ENCODE measurements around the gene GPRC5C.

The GPRC5C gene

DNA sequence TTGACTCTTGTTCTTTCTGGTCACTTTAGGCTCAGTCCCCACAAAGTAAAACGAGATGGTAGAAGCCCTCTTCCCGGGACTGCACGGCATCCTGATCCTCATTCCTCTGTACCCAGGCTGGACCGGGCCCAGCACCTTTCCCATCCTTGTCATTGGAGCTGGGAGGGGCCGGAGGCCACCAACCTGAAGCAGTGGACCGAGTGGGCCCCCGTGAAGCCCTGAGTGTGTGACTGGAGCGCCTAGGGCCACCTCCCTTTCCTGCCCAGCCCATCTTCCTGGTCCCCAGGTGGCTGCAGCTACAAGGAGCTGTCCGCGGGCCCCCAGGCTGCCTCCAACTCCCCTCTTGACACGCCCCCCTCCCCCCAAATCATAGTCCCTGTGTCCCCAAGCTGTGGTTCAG is 17.4 kb downstream of the GPRC5C start:
- TF ChIP-seq ZNF565 (CRISPR knock-in tag; conservative IDR thresholded peaks at IDR 0.05; ENCODE audit: low read depth) (no peak), RARB (CRISPR knock-in tag; IDR thresholded peaks at IDR 0.05) (no peak), ZC3H10 (CRISPR knock-in tag; IDR thresholded peaks at IDR 0.05) (no peak), GLIS3 (CRISPR knock-in tag; IDR thresholded peaks at IDR 0.05) (no peak), ARNTL (CRISPR knock-in tag; IDR thresholded peaks at IDR 0.05; ENCODE audit: borderline replicate concordance, low read depth) (no peak), PPARA (CRISPR knock-in tag; IDR thresholded peaks at IDR 0.05; ENCODE audit: borderline replicate concordance) (no peak), ZNF8 (CRISPR knock-in tag; IDR thresholded peaks at IDR 0.05) (no peak), OSR1 (CRISPR knock-in tag; IDR thresholded peaks at IDR 0.05) (no peak), ESRRG (CRISPR knock-in tag; IDR thresholded peaks at IDR 0.05) (no peak), SNAI2 (CRISPR knock-in tag; IDR thresholded peaks at IDR 0.05) (no peak), TOX (CRISPR knock-in tag; IDR thresholded peaks at IDR 0.05; ENCODE audit: borderline replicate concordance) (no peak), ZFP30 (CRISPR knock-in tag; IDR thresholded peaks at IDR 0.05) (no peak), TCF4 (CRISPR knock-in tag; IDR thresholded peaks at IDR 0.05; ENCODE audit: borderline replicate concordance) (no peak), ZNF70 (CRISPR knock-in tag; IDR thresholded peaks at IDR 0.05) (no peak), CSDC2 (CRISPR knock-in tag; IDR thresholded peaks at IDR 0.05) (no peak)
- TF ChIP-seq, protein P1, sequence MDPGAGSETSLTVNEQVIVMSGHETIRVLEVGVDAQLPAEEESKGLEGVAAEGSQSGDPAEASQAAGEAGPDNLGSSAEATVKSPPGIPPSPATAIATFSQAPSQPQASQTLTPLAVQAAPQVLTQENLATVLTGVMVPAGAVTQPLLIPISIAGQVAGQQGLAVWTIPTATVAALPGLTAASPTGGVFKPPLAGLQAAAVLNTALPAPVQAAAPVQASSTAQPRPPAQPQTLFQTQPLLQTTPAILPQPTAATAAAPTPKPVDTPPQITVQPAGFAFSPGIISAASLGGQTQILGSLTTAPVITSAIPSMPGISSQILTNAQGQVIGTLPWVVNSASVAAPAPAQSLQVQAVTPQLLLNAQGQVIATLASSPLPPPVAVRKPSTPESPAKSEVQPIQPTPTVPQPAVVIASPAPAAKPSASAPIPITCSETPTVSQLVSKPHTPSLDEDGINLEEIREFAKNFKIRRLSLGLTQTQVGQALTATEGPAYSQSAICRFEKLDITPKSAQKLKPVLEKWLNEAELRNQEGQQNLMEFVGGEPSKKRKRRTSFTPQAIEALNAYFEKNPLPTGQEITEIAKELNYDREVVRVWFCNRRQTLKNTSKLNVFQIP (CRISPR knock-in tag; IDR thresholded peaks at IDR 0.05; ENCODE audit: borderline replicate concordance, low read depth): no peak
- TF ChIP-seq, protein P2, sequence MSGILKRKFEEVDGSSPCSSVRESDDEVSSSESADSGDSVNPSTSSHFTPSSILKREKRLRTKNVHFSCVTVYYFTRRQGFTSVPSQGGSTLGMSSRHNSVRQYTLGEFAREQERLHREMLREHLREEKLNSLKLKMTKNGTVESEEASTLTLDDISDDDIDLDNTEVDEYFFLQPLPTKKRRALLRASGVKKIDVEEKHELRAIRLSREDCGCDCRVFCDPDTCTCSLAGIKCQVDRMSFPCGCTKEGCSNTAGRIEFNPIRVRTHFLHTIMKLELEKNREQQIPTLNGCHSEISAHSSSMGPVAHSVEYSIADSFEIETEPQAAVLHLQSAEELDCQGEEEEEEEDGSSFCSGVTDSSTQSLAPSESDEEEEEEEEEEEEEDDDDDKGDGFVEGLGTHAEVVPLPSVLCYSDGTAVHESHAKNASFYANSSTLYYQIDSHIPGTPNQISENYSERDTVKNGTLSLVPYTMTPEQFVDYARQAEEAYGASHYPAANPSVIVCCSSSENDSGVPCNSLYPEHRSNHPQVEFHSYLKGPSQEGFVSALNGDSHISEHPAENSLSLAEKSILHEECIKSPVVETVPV (CRISPR knock-in tag; IDR thresholded peaks at IDR 0.05): no peak
- TF ChIP-seq, protein P3, sequence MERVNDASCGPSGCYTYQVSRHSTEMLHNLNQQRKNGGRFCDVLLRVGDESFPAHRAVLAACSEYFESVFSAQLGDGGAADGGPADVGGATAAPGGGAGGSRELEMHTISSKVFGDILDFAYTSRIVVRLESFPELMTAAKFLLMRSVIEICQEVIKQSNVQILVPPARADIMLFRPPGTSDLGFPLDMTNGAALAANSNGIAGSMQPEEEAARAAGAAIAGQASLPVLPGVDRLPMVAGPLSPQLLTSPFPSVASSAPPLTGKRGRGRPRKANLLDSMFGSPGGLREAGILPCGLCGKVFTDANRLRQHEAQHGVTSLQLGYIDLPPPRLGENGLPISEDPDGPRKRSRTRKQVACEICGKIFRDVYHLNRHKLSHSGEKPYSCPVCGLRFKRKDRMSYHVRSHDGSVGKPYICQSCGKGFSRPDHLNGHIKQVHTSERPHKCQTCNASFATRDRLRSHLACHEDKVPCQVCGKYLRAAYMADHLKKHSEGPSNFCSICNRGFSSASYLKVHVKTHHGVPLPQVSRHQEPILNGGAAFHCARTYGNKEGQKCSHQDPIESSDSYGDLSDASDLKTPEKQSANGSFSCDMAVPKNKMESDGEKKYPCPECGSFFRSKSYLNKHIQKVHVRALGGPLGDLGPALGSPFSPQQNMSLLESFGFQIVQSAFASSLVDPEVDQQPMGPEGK (CRISPR knock-in tag; IDR thresholded peaks at IDR 0.05; ENCODE audit: borderline replicate concordance): no peak
- ATAC-seq: no peak

DNA sequence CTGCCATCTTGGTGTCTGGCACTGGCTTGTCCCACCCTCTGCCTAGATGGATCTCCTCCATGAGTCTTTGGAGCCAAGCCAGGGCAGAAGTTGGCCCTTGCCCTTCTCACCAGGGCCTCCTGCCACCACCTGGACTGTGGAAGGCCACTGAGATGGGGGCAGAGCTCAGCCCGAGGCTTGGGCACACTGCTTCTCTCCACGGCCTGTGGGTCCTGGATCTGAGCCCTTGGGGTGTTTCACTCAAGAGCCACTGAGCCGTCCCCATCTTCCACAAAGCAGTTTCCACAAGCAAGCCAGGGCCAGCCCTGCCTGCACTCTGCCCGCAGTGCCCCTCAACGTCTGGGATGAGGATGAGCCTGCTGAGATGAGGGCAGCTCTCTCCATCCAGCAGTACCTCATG is 17.9 kb downstream of the GPRC5C start:
- ATAC-seq: no peak
- TF ChIP-seq BACH2 (CRISPR knock-in tag; IDR thresholded peaks at IDR 0.05; ENCODE audit: borderline replicate concordance): no peak
- TF ChIP-seq, protein P1 (CRISPR knock-in tag; IDR thresholded peaks at IDR 0.05; ENCODE audit: borderline replicate concordance, low read depth): no peak
- TF ChIP-seq ZNF70 (CRISPR knock-in tag; IDR thresholded peaks at IDR 0.05): no peak
- TF ChIP-seq ESRRG (CRISPR knock-in tag; IDR thresholded peaks at IDR 0.05): no peak
- TF ChIP-seq, protein P2 (CRISPR knock-in tag; IDR thresholded peaks at IDR 0.05): no peak
- TF ChIP-seq ZFP30 (CRISPR knock-in tag; IDR thresholded peaks at IDR 0.05): no peak
- TF ChIP-seq RARB (CRISPR knock-in tag; IDR thresholded peaks at IDR 0.05): no peak
- TF ChIP-seq ZNF8 (CRISPR knock-in tag; IDR thresholded peaks at IDR 0.05): no peak
- TF ChIP-seq SNAI2 (CRISPR knock-in tag; IDR thresholded peaks at IDR 0.05): no peak
- TF ChIP-seq GLIS3 (CRISPR knock-in tag; IDR thresholded peaks at IDR 0.05): no peak
- no peak for TF ChIP-seq ZC3H10 (CRISPR knock-in tag; IDR thresholded peaks at IDR 0.05)
- no peak for TF ChIP-seq ISL1 (CRISPR knock-in tag; IDR thresholded peaks at IDR 0.05)
- TF ChIP-seq, protein P3 (CRISPR knock-in tag; IDR thresholded peaks at IDR 0.05; ENCODE audit: borderline replicate concordance): no peak
- TF ChIP-seq TCF4 (CRISPR knock-in tag; IDR thresholded peaks at IDR 0.05; ENCODE audit: borderline replicate concordance): no peak
- TF ChIP-seq, protein P4, sequence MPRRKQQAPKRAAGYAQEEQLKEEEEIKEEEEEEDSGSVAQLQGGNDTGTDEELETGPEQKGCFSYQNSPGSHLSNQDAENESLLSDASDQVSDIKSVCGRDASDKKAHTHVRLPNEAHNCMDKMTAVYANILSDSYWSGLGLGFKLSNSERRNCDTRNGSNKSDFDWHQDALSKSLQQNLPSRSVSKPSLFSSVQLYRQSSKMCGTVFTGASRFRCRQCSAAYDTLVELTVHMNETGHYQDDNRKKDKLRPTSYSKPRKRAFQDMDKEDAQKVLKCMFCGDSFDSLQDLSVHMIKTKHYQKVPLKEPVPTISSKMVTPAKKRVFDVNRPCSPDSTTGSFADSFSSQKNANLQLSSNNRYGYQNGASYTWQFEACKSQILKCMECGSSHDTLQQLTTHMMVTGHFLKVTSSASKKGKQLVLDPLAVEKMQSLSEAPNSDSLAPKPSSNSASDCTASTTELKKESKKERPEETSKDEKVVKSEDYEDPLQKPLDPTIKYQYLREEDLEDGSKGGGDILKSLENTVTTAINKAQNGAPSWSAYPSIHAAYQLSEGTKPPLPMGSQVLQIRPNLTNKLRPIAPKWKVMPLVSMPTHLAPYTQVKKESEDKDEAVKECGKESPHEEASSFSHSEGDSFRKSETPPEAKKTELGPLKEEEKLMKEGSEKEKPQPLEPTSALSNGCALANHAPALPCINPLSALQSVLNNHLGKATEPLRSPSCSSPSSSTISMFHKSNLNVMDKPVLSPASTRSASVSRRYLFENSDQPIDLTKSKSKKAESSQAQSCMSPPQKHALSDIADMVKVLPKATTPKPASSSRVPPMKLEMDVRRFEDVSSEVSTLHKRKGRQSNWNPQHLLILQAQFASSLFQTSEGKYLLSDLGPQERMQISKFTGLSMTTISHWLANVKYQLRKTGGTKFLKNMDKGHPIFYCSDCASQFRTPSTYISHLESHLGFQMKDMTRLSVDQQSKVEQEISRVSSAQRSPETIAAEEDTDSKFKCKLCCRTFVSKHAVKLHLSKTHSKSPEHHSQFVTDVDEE (CRISPR knock-in tag; IDR thresholded peaks at IDR 0.05): no peak
- TF ChIP-seq, protein P5, sequence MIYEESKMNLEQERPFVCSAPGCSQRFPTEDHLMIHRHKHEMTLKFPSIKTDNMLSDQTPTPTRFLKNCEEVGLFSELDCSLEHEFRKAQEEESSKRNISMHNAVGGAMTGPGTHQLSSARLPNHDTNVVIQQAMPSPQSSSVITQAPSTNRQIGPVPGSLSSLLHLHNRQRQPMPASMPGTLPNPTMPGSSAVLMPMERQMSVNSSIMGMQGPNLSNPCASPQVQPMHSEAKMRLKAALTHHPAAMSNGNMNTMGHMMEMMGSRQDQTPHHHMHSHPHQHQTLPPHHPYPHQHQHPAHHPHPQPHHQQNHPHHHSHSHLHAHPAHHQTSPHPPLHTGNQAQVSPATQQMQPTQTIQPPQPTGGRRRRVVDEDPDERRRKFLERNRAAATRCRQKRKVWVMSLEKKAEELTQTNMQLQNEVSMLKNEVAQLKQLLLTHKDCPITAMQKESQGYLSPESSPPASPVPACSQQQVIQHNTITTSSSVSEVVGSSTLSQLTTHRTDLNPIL (CRISPR knock-in tag; IDR thresholded peaks at IDR 0.05; ENCODE audit: low read depth): no peak
- TF ChIP-seq OSR1 (CRISPR knock-in tag; IDR thresholded peaks at IDR 0.05): no peak

Measured in SK-N-SH treated with all-trans-retinoic acid at 6 μM for 48 hours (cell line).